Neural cell (in vitro differentiated cells): ENCODE data around the gene DCAF11. TPM values are rescaled to one million over a fixed set of nuclear protein-coding genes. Genes with fewer than 3 reads are reported as not detected.

ENCODE experiments used
- H2AFZ ChIP-seq: fragments of 200-600, 300-800 bp; sonication (generic), shearing (Covaris generic); 2 replicates; pipeline ENCODE4 v1.6.0; 2014; ENCODE audit warnings: low read depth, mild to moderate bottlenecking, antibody characterized with exemption, low read length, moderate library complexity
- H3F3A ChIP-seq: fragments of 200-600 bp; shearing (Covaris generic); 2 replicates; pipeline ENCODE4 v1.6.1; 2016; ENCODE audit warnings: mild to moderate bottlenecking, moderate library complexity, mixed read lengths, antibody characterized with exemption, low read length; ENCODE audit not compliant: insufficient read depth, poor library complexity, severe bottlenecking
- H3K27ac ChIP-seq: fragments of 200-600, 300-800 bp; sonication (generic), shearing (Covaris generic); 2 replicates; pipeline ENCODE4 v1.5.1; 2014; ENCODE audit warnings: mild to moderate bottlenecking, low read length, moderate library complexity
- H3K27me3 ChIP-seq: fragments of 300-800, 200-600 bp; sonication (generic), shearing (Covaris generic); 2 replicates; pipeline ENCODE4 v1.6.0; 2014; ENCODE audit warnings: mild to moderate bottlenecking, low read depth, low read length, moderate library complexity; ENCODE audit not compliant: insufficient read depth
- H3K36me3 ChIP-seq: fragments of 300-800, 200-600 bp; sonication (generic), shearing (Covaris generic); 2 replicates; pipeline ENCODE4 v1.5.1; 2014; ENCODE audit warnings: mild to moderate bottlenecking, antibody characterized with exemption, low read length, moderate library complexity; ENCODE audit not compliant: insufficient read depth
- H3K4me2 ChIP-seq: fragments of 300-800, 200-600 bp; sonication (generic), shearing (Covaris generic); 2 replicates; pipeline ENCODE4 v1.6.0; 2014; ENCODE audit warnings: mild to moderate bottlenecking, low read length
- H3K4me3 ChIP-seq: fragments of 300-800, 200-600 bp; sonication (generic), shearing (Covaris generic); 2 replicates; pipeline ENCODE4 v1.5.1; 2014; ENCODE audit warnings: mild to moderate bottlenecking, low read length, moderate library complexity
- H3K79me2 ChIP-seq: fragments of 200-600 bp; shearing (Covaris generic); replicated peaks from 2 replicates; pipeline ENCODE4 v1.6.0; 2014; ENCODE audit warnings: mild to moderate bottlenecking, low read length, moderate library complexity; ENCODE audit not compliant: insufficient read depth
- H3K9ac ChIP-seq: fragments of 300-800, 200-600 bp; sonication (generic), shearing (Covaris generic); 2 replicates; pipeline ENCODE4 v1.6.1; 2016; ENCODE audit warnings: mild to moderate bottlenecking, low read length, mixed read lengths
- H3K9me2 ChIP-seq: fragments of 200-600 bp; shearing (Covaris generic); 2 replicates; pipeline ENCODE4 v1.6.1; 2016; ENCODE audit warnings: mild to moderate bottlenecking, low read length, mixed read lengths; ENCODE audit not compliant: insufficient read depth
- H3K9me3 ChIP-seq: fragments of 200-600, 300-800 bp; sonication (generic), shearing (Covaris generic); 2 replicates; pipeline ENCODE4 v1.6.1; 2016; ENCODE audit warnings: mild to moderate bottlenecking, mixed run types, low read length, moderate library complexity, mixed read lengths
- H4K20me1 ChIP-seq: fragments of 200-600 bp; shearing (Covaris generic); 2 replicates; pipeline ENCODE4 v1.6.1; 2016; ENCODE audit warnings: mild to moderate bottlenecking, mixed run types; ENCODE audit not compliant: insufficient read depth
- EP300 ChIP-seq: fragments of 450-650 bp; conservative IDR thresholded peaks from 2 replicates; pipeline ENCODE4 v1.6.1; 2014; ENCODE audit warnings: antibody characterized with exemption, mild to moderate bottlenecking, moderate library complexity; ENCODE audit not compliant: poor library complexity, severe bottlenecking
- EZH2 ChIP-seq: fragments of 200-600, 300-800 bp; shearing (Covaris generic), sonication (generic); IDR thresholded peaks from 2 replicates; pipeline ENCODE4 v1.6.1; 2014; ENCODE audit warnings: antibody characterized with exemption, low read length, borderline replicate concordance, mild to moderate bottlenecking; ENCODE audit not compliant: insufficient read depth, poor library complexity, severe bottlenecking
- MXI1 ChIP-seq: fragments of 450-650 bp; conservative IDR thresholded peaks from 2 replicates; pipeline ENCODE4 v1.6.1; 2014; ENCODE audit warnings: antibody characterized with exemption, mild to moderate bottlenecking; ENCODE audit not compliant: poor library complexity, severe bottlenecking
- POLR2AphosphoS5 ChIP-seq: IDR thresholded peaks from 2 replicates; pipeline ENCODE4 v1.6.1; 2012
- RAD21 ChIP-seq: fragments of 450-650 bp; conservative IDR thresholded peaks from 2 replicates; pipeline ENCODE4 v1.6.1; 2014; ENCODE audit warnings: antibody characterized with exemption, mild to moderate bottlenecking, moderate library complexity
- SMC3 ChIP-seq: fragments of 450-650 bp; conservative IDR thresholded peaks from 2 replicates; pipeline ENCODE4 v1.6.1; 2014; ENCODE audit warnings: antibody characterized with exemption, mild to moderate bottlenecking, moderate library complexity; ENCODE audit not compliant: poor library complexity
- TAF1 ChIP-seq: IDR thresholded peaks from 2 replicates; pipeline ENCODE4 v1.6.1; 2012; ENCODE audit warnings: low read depth
- polyA plus RNA-seq: library from polyadenylated mRNA; depleted of rRNA; stranded (reverse); fragments of >200 nt; gene quantifications from 2 replicates; pipeline ENCODE4 v1.2.3, GENCODE V29; 2014
- TF ChIP-seq, protein P1 (sequence below): IDR thresholded peaks from 2 replicates; pipeline ENCODE4 v1.6.1; 2012; ENCODE audit warnings: borderline replicate concordance
- TF ChIP-seq, protein P2 (sequence below): fragments of 450-650 bp; IDR thresholded peaks from 2 replicates; pipeline ENCODE4 v1.5.1; 2014; ENCODE audit warnings: antibody characterized with exemption, mild to moderate bottlenecking, moderate library complexity; ENCODE audit not compliant: poor library complexity, severe bottlenecking

The DCAF11 gene
- polyA plus RNA-seq, 1 donor from 2014 or later: 74.5 TPM

DNA sequence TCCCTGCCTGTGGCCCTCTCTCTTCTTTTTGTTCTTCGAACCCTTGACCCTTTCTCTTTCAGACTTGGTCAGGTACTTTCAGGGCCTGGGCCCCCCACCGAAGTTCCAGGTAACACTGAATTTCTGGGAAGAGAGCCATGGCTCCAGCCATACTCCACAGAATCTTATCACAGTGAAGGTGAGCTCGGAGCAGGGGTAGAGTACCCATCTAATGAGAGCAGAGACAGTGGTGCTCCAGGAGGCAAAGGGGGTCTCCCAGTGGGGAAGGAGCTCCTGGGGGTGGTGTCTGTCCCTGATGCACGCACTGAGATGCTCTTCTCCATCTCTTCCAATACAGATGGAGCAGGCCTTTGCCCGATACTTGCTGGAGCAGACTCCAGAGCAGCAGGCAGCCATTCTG is 51.2 kb downstream of the DCAF11 start:
- H3K27ac ChIP-seq: no peak overlapping the region
- H4K20me1 ChIP-seq: no peaks in the 10 kb centered on the region
- H3K4me3 ChIP-seq: no peak overlapping the region
- no peak overlapping the region for H2AFZ ChIP-seq
- TF ChIP-seq MXI1: no peak
- TF ChIP-seq RAD21: no peak
- TF ChIP-seq, protein P1, sequence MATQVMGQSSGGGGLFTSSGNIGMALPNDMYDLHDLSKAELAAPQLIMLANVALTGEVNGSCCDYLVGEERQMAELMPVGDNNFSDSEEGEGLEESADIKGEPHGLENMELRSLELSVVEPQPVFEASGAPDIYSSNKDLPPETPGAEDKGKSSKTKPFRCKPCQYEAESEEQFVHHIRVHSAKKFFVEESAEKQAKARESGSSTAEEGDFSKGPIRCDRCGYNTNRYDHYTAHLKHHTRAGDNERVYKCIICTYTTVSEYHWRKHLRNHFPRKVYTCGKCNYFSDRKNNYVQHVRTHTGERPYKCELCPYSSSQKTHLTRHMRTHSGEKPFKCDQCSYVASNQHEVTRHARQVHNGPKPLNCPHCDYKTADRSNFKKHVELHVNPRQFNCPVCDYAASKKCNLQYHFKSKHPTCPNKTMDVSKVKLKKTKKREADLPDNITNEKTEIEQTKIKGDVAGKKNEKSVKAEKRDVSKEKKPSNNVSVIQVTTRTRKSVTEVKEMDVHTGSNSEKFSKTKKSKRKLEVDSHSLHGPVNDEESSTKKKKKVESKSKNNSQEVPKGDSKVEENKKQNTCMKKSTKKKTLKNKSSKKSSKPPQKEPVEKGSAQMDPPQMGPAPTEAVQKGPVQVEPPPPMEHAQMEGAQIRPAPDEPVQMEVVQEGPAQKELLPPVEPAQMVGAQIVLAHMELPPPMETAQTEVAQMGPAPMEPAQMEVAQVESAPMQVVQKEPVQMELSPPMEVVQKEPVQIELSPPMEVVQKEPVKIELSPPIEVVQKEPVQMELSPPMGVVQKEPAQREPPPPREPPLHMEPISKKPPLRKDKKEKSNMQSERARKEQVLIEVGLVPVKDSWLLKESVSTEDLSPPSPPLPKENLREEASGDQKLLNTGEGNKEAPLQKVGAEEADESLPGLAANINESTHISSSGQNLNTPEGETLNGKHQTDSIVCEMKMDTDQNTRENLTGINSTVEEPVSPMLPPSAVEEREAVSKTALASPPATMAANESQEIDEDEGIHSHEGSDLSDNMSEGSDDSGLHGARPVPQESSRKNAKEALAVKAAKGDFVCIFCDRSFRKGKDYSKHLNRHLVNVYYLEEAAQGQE: no peak
- TF ChIP-seq EP300: no peak
- TF ChIP-seq TAF1: no peak
- TF ChIP-seq, protein P2, sequence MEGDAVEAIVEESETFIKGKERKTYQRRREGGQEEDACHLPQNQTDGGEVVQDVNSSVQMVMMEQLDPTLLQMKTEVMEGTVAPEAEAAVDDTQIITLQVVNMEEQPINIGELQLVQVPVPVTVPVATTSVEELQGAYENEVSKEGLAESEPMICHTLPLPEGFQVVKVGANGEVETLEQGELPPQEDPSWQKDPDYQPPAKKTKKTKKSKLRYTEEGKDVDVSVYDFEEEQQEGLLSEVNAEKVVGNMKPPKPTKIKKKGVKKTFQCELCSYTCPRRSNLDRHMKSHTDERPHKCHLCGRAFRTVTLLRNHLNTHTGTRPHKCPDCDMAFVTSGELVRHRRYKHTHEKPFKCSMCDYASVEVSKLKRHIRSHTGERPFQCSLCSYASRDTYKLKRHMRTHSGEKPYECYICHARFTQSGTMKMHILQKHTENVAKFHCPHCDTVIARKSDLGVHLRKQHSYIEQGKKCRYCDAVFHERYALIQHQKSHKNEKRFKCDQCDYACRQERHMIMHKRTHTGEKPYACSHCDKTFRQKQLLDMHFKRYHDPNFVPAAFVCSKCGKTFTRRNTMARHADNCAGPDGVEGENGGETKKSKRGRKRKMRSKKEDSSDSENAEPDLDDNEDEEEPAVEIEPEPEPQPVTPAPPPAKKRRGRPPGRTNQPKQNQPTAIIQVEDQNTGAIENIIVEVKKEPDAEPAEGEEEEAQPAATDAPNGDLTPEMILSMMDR: no peak
- TF ChIP-seq SMC3: no peak
- no peak for TF ChIP-seq POLR2AphosphoS5
- no peak for TF ChIP-seq EZH2
- H3K79me2 ChIP-seq: no peaks in the 10 kb centered on the region
- no peaks in the 10 kb centered on the region for H3K9me2 ChIP-seq
- no peaks in the 10 kb centered on the region for H3K27me3 ChIP-seq
- no peaks in the 10 kb centered on the region for H3F3A ChIP-seq
- no peak overlapping the region for H3K9ac ChIP-seq
- no peak overlapping the region for H3K4me2 ChIP-seq
- no peaks in the 10 kb centered on the region for H3K9me3 ChIP-seq
- H3K36me3 ChIP-seq: no peaks in the 10 kb centered on the region

DNA sequence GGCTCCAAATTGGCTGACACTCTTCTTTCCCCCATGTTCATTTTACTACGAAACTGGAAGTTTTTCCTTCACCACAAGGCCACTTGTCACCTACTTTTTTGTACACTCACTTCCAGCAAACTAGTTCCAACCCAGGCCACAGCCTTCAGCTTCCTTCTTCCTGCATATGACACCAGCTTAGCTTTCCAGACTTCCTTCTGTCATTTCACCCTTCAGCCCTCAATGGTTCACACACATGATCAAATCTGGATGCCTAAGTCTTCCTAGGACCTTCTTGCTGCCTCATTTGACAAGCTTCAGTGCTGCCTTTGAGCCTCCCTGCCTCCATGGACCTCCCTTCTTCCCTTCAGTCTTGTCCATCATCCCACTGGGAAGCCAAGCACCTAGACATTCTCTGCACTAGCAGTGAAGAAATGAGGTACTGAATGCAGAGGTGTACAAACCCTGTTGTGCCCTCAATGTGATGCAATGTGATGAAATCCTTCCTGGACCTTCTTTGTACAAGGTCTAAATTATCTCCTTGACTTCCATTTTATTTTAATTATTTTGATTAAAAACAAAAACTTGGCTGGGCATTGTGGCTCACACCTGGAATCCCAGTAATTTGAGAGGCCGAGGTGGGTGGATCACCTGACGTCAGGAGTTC is 53.0 kb downstream of the DCAF11 start:
- no peaks in the 10 kb centered on the region for H3K9me3 ChIP-seq
- no peak overlapping the region for H3K4me2 ChIP-seq
- no peak overlapping the region for H3K9ac ChIP-seq
- H4K20me1 ChIP-seq: no peaks in the 10 kb centered on the region
- TF ChIP-seq EP300 (no peak), POLR2AphosphoS5 (no peak), EZH2 (no peak)
- TF ChIP-seq, protein P1: no peak
- TF ChIP-seq, protein P2: no peak
- H3K27ac ChIP-seq: no peak overlapping the region
- no peak overlapping the region for H3K4me3 ChIP-seq
- no peaks in the 10 kb centered on the region for H3K79me2 ChIP-seq
- no peaks in the 10 kb centered on the region for H3F3A ChIP-seq
- H3K36me3 ChIP-seq: no peaks in the 10 kb centered on the region
- no peaks in the 10 kb centered on the region for H3K9me2 ChIP-seq
- H2AFZ ChIP-seq: no peak overlapping the region
- no peaks in the 10 kb centered on the region for H3K27me3 ChIP-seq
